Endothelial cell of umbilical vein (primary cell): ENCODE measurements around the gene SDC3. TPM values are rescaled to one million over a fixed set of nuclear protein-coding genes. Genes with fewer than 3 reads are reported as not detected.

Experiments
- BruUV-seq: library from RNA; stranded (reverse); fragments of 400-500 nt; replicated peaks from 2 replicates; lab custom pipeline; 2021; lab: Mats Ljungman, UMichigan
- CTCF ChIA-PET: fragments of 300-600, 350-600 bp; sonication (Branson Sonifier 250); formaldehyde crosslinking; loops from one replicate; lab custom pipeline; 2021; ENCODE audit warnings: antibody characterized with exemption, inconsistent platforms; lab: Charles Lee
- POLR2A ChIA-PET: fragments of 300-600, 350-600 bp; sonication (Branson Sonifier 250); formaldehyde crosslinking; loops from one replicate; lab custom pipeline; 2021; ENCODE audit warnings: antibody characterized with exemption, inconsistent platforms; lab: Charles Lee
- DNase-seq: peaks from one replicate; pipeline ENCODE4 v3.0.0-alpha.2; 2011; ENCODE audit warnings: low read depth, low spot score
- FAIRE-seq: peaks from 2 replicates; lab custom pipeline; 2011; peaks lifted over from hg19 to GRCh38; lab: Jason Lieb, UNC
- H2AFZ ChIP-seq: 2 replicates; pipeline ENCODE4 v1.6.0; 2012; ENCODE audit warnings: low read depth, low read length, control low read depth, inconsistent platforms
- H3K27ac ChIP-seq: 2 replicates; pipeline ENCODE4 v1.5.1; 2011; ENCODE audit warnings: low read depth, mild to moderate bottlenecking, control low read depth, low read length, moderate library complexity; ENCODE audit not compliant: insufficient read depth
- H3K27me3 ChIP-seq, 2 experiments: 2 replicates each; pipeline versions ENCODE4 v1.6.0 to v1.6.1; 2011; ENCODE audit warnings: low read length in 2 of 2, mixed read lengths in 1 of 2; ENCODE audit not compliant: control insufficient read depth in 2 of 2, insufficient read depth in 2 of 2
- H3K36me3 ChIP-seq, 2 experiments: 2 replicates in 1 of 2; 3 replicates in 1 of 2; pipeline ENCODE4 v1.5.1; 2011; ENCODE audit warnings: low read length in 2 of 2, mild to moderate bottlenecking in 1 of 2, moderate library complexity in 1 of 2; ENCODE audit not compliant: control insufficient read depth in 2 of 2, insufficient read depth in 2 of 2; ENCODE audit errors: extremely low read depth in 1 of 2
- H3K4me1 ChIP-seq: 3 replicates; pipeline ENCODE4 v1.5.1; 2011; ENCODE audit warnings: mild to moderate bottlenecking, low read length; ENCODE audit not compliant: control insufficient read depth, insufficient read depth; ENCODE audit errors: extremely low read depth
- H3K4me2 ChIP-seq: 2 replicates; pipeline ENCODE4 v1.6.1; 2011; ENCODE audit warnings: low read length, control low read depth, mixed read lengths; ENCODE audit not compliant: insufficient read depth
- H3K4me3 ChIP-seq, 3 experiments: fragments of 200-600 bp in 1 of 3; sonication (generic), shearing (Covaris generic) in 1 of 3; replicated peaks in 1 of 3; 2 replicates each; pipeline ENCODE4 v1.5.1; 2011 to 2016; ENCODE audit warnings: control low read depth in 3 of 3, low read length in 3 of 3, mild to moderate bottlenecking in 2 of 3, inconsistent platforms in 1 of 3, low read depth in 1 of 3, moderate library complexity in 1 of 3; ENCODE audit not compliant: insufficient read depth in 1 of 3
- H3K79me2 ChIP-seq: 2 replicates; pipeline ENCODE4 v1.6.0; 2012; ENCODE audit warnings: low read length, inconsistent platforms; ENCODE audit not compliant: control insufficient read depth, insufficient read depth
- H3K9ac ChIP-seq: replicated peaks from 2 replicates; pipeline ENCODE3; 2011; ENCODE audit warnings: low read length, control low read depth; ENCODE audit not compliant: insufficient read depth; ENCODE audit errors: extremely low read depth
- H3K9me1 ChIP-seq: replicated peaks from 3 replicates; pipeline ENCODE4 v1.6.0; 2011; ENCODE audit warnings: mild to moderate bottlenecking, low read length; ENCODE audit not compliant: control insufficient read depth, insufficient read depth; ENCODE audit errors: extremely low read depth
- H3K9me3 ChIP-seq: replicated peaks from 2 replicates; pipeline ENCODE4 v1.5.1; 2012; ENCODE audit warnings: low read length, inconsistent platforms; ENCODE audit not compliant: control insufficient read depth, insufficient read depth
- H4K20me1 ChIP-seq: replicated peaks from 2 replicates; pipeline ENCODE3; 2011; ENCODE audit warnings: mild to moderate bottlenecking, low read length; ENCODE audit not compliant: control insufficient read depth, insufficient read depth; ENCODE audit errors: extremely low read depth
- CTCF ChIP-seq, 2 donors: IDR thresholded peaks; 1 replicate in 1 of 2; 2 replicates in 1 of 2; pipeline ENCODE4 v1.5.1; 2011; ENCODE audit warnings: low read length in 2 of 2, mild to moderate bottlenecking in 2 of 2, moderate library complexity in 2 of 2, control low read depth in 1 of 2, inconsistent platforms in 1 of 2, low read depth in 1 of 2; ENCODE audit not compliant: insufficient read depth in 1 of 2; ENCODE audit errors: extremely low read depth in 1 of 2
- EZH2 ChIP-seq: IDR thresholded peaks from 2 replicates; pipeline ENCODE4 v1.6.1; 2012; ENCODE audit warnings: borderline replicate concordance, low read depth, mild to moderate bottlenecking, moderate library complexity, low read length, inconsistent platforms; ENCODE audit not compliant: severe bottlenecking
- FOS ChIP-seq: IDR thresholded peaks from 2 replicates; pipeline ENCODE4 v1.6.1; 2011; ENCODE audit warnings: mild to moderate bottlenecking, low read length, moderate library complexity, borderline replicate concordance; ENCODE audit not compliant: insufficient read depth
- GATA2 ChIP-seq: IDR thresholded peaks from 2 replicates; pipeline ENCODE4 v1.7.0; 2011; ENCODE audit warnings: low read depth, mild to moderate bottlenecking, moderate library complexity, mixed read lengths, low read length; ENCODE audit not compliant: insufficient read length, insufficient read depth
- JUN ChIP-seq: IDR thresholded peaks from 2 replicates; pipeline ENCODE4 v1.6.1; 2011; ENCODE audit warnings: borderline replicate concordance, low read depth; ENCODE audit not compliant: insufficient read length, insufficient read depth
- MAX ChIP-seq: IDR thresholded peaks from 2 replicates; pipeline ENCODE4 v1.6.1; 2011; ENCODE audit not compliant: insufficient read depth, insufficient read length
- MYC ChIP-seq: IDR thresholded peaks from one replicate; pipeline ENCODE4 v1.6.1; 2011; ENCODE audit warnings: mild to moderate bottlenecking, low read depth, low read length
- POLR2A ChIP-seq: IDR thresholded peaks from 2 replicates; pipeline ENCODE4 v1.6.1; 2012; ENCODE audit warnings: low read depth, mild to moderate bottlenecking, control low read depth, low read length
- POLR2AphosphoS5 ChIP-seq: IDR thresholded peaks from 2 replicates; pipeline ENCODE4 v1.6.1; 2012; ENCODE audit warnings: low read depth, mild to moderate bottlenecking, control low read depth, low read length, moderate library complexity; ENCODE audit not compliant: insufficient read depth
- dilution Hi-C: fragments of 300-500 bp; cut with MboI; formaldehyde crosslinking; loops from one replicate; pipeline ENCODE4 v1.15.0; 2019; ENCODE audit warnings: low sequenced_read_pairs; ENCODE audit not compliant: extremely low pct_ligation_motif_present
- intact Hi-C: fragments of 100-400 bp; cut with micrococcal nuclease; formaldehyde crosslinking; loops from one replicate; pipeline ENCODE4 v1.10.0; 2022
- polyA plus RNA-seq, 4 experiments: library from polyadenylated mRNA; depleted of rRNA in 3 of 4; stranded (reverse) in 3 of 4; unstranded in 1 of 4; fragments of >200 nt; gene quantifications; 2 replicates each; pipeline versions ENCODE4 v1.2.1 to v1.2.3, GENCODE V29; 2011 to 2012; ENCODE audit warnings: missing spikeins in 1 of 4
- total RNA-seq: library from RNA; stranded (reverse); gene quantifications from 2 replicates; pipeline ENCODE4 v1.2.3, GENCODE V29; 2021

Gene SDC3
- total and polyA plus RNA-seq, 2 donors (not counting 3 experiments of a cell fraction or from before 2014, with no cell fraction given) = 7.1 to 25.9 TPM

GRCh38 chr1:30822006-30822405 is 86.6 kb downstream of the SDC3 start:
- Histone ChIP-seq H2AFZ (no peak overlapping the region), H4K20me1 (no peaks in the 10 kb centered on the region), H3K4me1 (peaks cover 10% of the 10 kb centered on the region), H3K4me3 (no peak overlapping the region), H3K27me3 (peaks cover 10 to 21% of the 10 kb centered on the region in 2 experiments), H3K27ac (no peak overlapping the region), H3K4me2 (no peak overlapping the region), H3K9ac (no peak overlapping the region), H3K36me3 (no peaks in the 10 kb centered on the region), H3K79me2 (no peaks in the 10 kb centered on the region), H3K9me3 (no peaks in the 10 kb centered on the region), H3K9me1 (no peaks in the 10 kb centered on the region)
- intact Hi-C loops (no loop called here), dilution Hi-C loops (loop anchor here (25.0 kb wide), 1 partner anchor 90 kb away; the partner anchor contains the start of gene SDC3)
- BruUV-seq = no TSS peak
- POLR2A ChIA-PET = no interaction called here
- no peak for DNase-seq
- CTCF ChIA-PET = interaction anchor here (1.0 to 4.3 kb wide), 6 partner anchors 16 to 107 kb away, joined by 3 to 47 read pairs (median 4); no protein-coding TSS in a partner anchor
- TF ChIP-seq GATA2 (no peak), CTCF (IDR thresholded peaks at IDR 0.05; ENCODE audit: extremely low read depth in 1 of 2, insufficient read depth in 1 of 2, low read depth in 1 of 2, low read length in 2 of 2) (no peak), MYC (no peak), MAX (no peak), POLR2AphosphoS5 (no peak), JUN (no peak), POLR2A (no peak), EZH2 (no peak), FOS (no peak)
- FAIRE-seq = no peak
